ELR (cell line): Measurements from ENCODE around the gene SLC4A2.

Experiments used
- DNase-seq: peaks from one replicate; pipeline ENCODE4 v3.0.0-alpha.2; 2015; ENCODE audit warnings: low read depth

The SLC4A2 gene

GRCh38 chr7:151064454-151064853, 5.1 kb downstream of the SLC4A2 start:
- no peak for DNase-seq

- DNase-seq, result no peak
These were observed 5.6 kb downstream of the SLC4A2 start for GRCh38 chr7:151064993-151065392.

- DNase-seq, result no peak
These were observed 6.1 kb downstream of the SLC4A2 start for GRCh38 chr7:151065516-151065915.

GRCh38 chr7:151066273-151066974, 7.0 kb downstream of the SLC4A2 start:
- no peak for DNase-seq

- no peak for DNase-seq
These were observed 8.8 kb downstream of the SLC4A2 start for GRCh38 chr7:151068069-151068773.

GRCh38 chr7:151069841-151070573, 10.6 kb downstream of the SLC4A2 start:
- DNase-seq, result no peak

- DNase-seq, result no peak
These were observed 11.2 kb downstream of the SLC4A2 start for GRCh38 chr7:151070574-151070960.

- DNase-seq, result no peak
These were observed 11.9 kb downstream of the SLC4A2 start for GRCh38 chr7:151071032-151071866.

GRCh38 chr7:151073990-151074389, 14.6 kb downstream of the SLC4A2 start:
- no peak for DNase-seq

GRCh38 chr7:151074817-151075661, 15.7 kb downstream of the SLC4A2 start:
- no peak for DNase-seq

GRCh38 chr7:151075662-151075971, 16.2 kb downstream of the SLC4A2 start:
- DNase-seq, result no peak

GRCh38 chr7:151075978-151076426, 16.6 kb downstream of the SLC4A2 start:
- no peak for DNase-seq

- DNase-seq, result peak; percentile 40
These were observed 17.7 kb downstream of the SLC4A2 start for GRCh38 chr7:151076863-151077704.

GRCh38 chr7:151077705-151078232, 18.4 kb downstream of the SLC4A2 start:
- no peak for DNase-seq

GRCh38 chr7:151078233-151079040, 19.0 kb downstream of the SLC4A2 start:
- no peak for DNase-seq

GRCh38 chr7:151079199-151079910, 20.0 kb downstream of the SLC4A2 start:
- DNase-seq, result no peak

GRCh38 chr7:151080067-151080521, 20.7 kb downstream of the SLC4A2 start:
- peak; percentile 52 for DNase-seq

- peak; percentile 91 for DNase-seq
These were observed 21.3 kb downstream of the SLC4A2 start, which contains the start of gene FASTK for GRCh38 chr7:151080522-151081169. TSS of gene FASTK (minus strand) at chr7:151080809. CDS start at chr7:151080766, 43 bp downstream.
